ENCODE measurements around the gene MT1X.
"Not testable (repeated sequence)": the region's sequence is repeated elsewhere in the genome, so short reads cannot be mapped to it uniquely, and the experiment has no call there.

Gene MT1X

DNA sequence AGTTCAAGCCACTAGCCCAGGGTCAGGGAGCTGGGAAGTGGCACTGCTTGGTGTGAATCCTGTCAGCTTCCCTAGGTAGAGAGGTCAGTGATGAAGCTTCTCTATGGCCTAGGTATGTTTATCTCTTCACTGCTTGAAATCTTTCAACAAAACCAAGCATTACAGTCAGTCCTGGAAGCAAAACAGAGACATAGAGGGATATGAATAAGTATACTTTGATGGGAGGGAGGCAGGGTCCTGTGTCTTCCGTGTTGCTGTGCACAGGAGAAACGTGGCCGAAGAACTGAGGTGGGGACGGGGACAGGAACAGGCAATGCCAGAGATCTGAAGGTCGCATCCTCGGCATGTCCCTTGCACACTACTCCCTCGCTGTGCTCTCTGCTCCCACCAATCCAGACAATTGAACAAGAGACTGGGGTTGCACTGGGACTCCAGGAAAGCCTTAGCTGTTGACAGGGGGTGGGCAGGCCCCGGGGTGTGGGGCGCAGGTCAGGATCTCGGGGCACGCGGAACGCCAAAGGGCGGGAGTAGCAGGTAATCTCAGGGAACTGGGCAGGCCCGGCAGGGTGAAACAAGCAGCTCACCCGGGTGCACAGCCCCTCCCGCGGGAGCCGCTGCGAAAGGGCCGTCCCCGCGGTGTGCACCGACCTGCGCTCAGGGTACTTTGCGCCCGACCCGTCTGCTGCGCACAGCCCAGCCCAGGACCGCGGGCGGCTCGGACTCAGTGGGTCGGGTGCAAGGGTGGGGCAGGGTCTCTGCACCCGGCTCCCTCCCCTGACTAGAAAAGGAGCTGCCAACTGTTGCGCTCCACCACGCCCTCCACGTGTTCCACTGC is 13.0 kb upstream of the MT1X start, which contains the start of gene MT1H:
TSS of gene MT1H (plus strand) at position 810 of the 835 bp plus-strand sequence. CDS start 71 bp downstream, outside the sequence.
- H3K4me3 ChIP-seq (ENCODE audit: low read length) = no peak within 1 kb of the TSS
- no peak within 1 kb of the TSS for H3K27ac ChIP-seq (ENCODE audit: low read length)
- no peaks in the 10 kb centered on the region for H3K36me3 ChIP-seq (replicated peaks; ENCODE audit: low read depth, low read length)
- H3K9ac ChIP-seq (ENCODE audit: low read length) = no peak within 1 kb of the TSS
- H2AFZ ChIP-seq (ENCODE audit: low read depth, low read length) = no peak within 1 kb of the TSS
- H3K79me2 ChIP-seq (ENCODE audit: low read length) = no peaks in the 10 kb centered on the region
- TF ChIP-seq CTCF (IDR thresholded peaks at IDR 0.05; ENCODE audit: low read depth, low read length) (no peak), EZH2phosphoT487 (IDR thresholded peaks at IDR 0.05; ENCODE audit: low read depth) (no peak)
- H3K4me2 ChIP-seq (ENCODE audit: low read length) = no peak within 1 kb of the TSS
- peaks cover 35% of the 10 kb centered on the region for H3K27me3 ChIP-seq (ENCODE audit: low read depth, low read length)
- H3K4me1 ChIP-seq (ENCODE audit: low read length) = no peaks in the 10 kb centered on the region
- H4K20me1 ChIP-seq (ENCODE audit: insufficient read depth, low read length) = no peaks in the 10 kb centered on the region
- H3K9me3 ChIP-seq (ENCODE audit: insufficient read depth, low read length) = no peaks in the 10 kb centered on the region

DNA sequence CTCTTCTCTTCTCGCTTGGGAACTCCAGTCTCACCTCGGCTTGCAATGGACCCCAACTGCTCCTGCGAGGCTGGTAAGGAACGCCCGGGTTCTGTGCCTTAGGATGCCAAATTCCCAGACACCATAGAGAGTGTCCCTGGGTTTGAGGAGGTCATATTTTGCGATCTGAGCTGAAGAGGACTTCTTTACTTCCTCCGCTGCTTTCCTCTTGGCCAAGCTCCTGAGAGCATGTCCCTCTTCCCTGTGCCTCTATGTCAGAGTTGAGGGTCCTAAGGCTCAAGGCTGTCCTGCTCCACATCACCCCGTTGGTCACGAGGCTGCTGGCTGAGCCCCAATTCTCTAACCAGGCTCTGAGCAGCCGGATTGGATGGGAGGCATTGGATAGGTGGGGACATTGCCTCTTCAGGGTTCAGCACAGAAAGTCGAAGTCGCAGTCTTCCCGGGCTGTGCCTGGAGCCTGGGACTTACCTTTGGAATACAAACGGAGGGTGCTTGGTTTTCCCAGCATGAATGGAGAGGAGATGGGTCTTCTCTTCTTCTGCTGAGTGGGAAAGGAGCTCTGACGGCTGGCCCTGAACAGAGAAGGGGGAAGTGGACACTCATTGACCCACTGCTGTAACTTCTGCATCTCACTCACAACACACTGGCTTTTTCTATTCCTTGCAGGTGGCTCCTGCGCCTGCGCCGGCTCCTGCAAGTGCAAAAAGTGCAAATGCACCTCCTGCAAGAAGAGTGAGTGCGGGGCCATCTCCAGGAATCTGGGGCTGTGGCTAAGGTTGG is 12.2 kb upstream of the MT1X start:
- H3K9ac ChIP-seq (ENCODE audit: low read length) = no peak overlapping the region
- H3K4me2 ChIP-seq (ENCODE audit: low read length) = no peak overlapping the region
- H2AFZ ChIP-seq (ENCODE audit: low read depth, low read length) = no peak overlapping the region
- H3K27ac ChIP-seq (ENCODE audit: low read length) = no peak overlapping the region
- H3K4me3 ChIP-seq (ENCODE audit: low read length) = no peak overlapping the region
- no peaks in the 10 kb centered on the region for H3K9me3 ChIP-seq (ENCODE audit: insufficient read depth, low read length)
- H3K36me3 ChIP-seq (replicated peaks; ENCODE audit: low read depth, low read length) = no peaks in the 10 kb centered on the region
- TF ChIP-seq CTCF (IDR thresholded peaks at IDR 0.05; ENCODE audit: low read depth, low read length) = no peak
- TF ChIP-seq EZH2phosphoT487 (IDR thresholded peaks at IDR 0.05; ENCODE audit: low read depth) = no peak
- peaks cover 29% of the 10 kb centered on the region for H3K27me3 ChIP-seq (ENCODE audit: low read depth, low read length)
- H3K4me1 ChIP-seq (ENCODE audit: low read length) = no peaks in the 10 kb centered on the region
- no peaks in the 10 kb centered on the region for H3K79me2 ChIP-seq (ENCODE audit: low read length)
- H4K20me1 ChIP-seq (ENCODE audit: insufficient read depth, low read length) = no peaks in the 10 kb centered on the region

- Histone ChIP-seq H3K27me3 (ENCODE audit: low read depth, low read length) (peaks cover 32% of the 10 kb centered on the region), H3K4me1 (ENCODE audit: low read length) (no peaks in the 10 kb centered on the region), H3K9ac (ENCODE audit: low read length) (no peak overlapping the region), H4K20me1 (ENCODE audit: insufficient read depth, low read length) (no peaks in the 10 kb centered on the region), H2AFZ (ENCODE audit: low read depth, low read length) (no peak overlapping the region), H3K4me3 (ENCODE audit: low read length) (no peak overlapping the region), H3K9me3 (ENCODE audit: insufficient read depth, low read length) (no peaks in the 10 kb centered on the region), H3K4me2 (ENCODE audit: low read length) (no peak overlapping the region), H3K27ac (ENCODE audit: low read length) (no peak overlapping the region), H3K36me3 (replicated peaks; ENCODE audit: low read depth, low read length) (no peaks in the 10 kb centered on the region), H3K79me2 (ENCODE audit: low read length) (no peaks in the 10 kb centered on the region)
- TF ChIP-seq CTCF (IDR thresholded peaks at IDR 0.05; ENCODE audit: low read depth, low read length) = no peak
- no peak for TF ChIP-seq EZH2phosphoT487 (IDR thresholded peaks at IDR 0.05; ENCODE audit: low read depth)
These were observed 11.7 kb upstream of the MT1X start for GRCh38 chr16:56670620-56670934.

DNA sequence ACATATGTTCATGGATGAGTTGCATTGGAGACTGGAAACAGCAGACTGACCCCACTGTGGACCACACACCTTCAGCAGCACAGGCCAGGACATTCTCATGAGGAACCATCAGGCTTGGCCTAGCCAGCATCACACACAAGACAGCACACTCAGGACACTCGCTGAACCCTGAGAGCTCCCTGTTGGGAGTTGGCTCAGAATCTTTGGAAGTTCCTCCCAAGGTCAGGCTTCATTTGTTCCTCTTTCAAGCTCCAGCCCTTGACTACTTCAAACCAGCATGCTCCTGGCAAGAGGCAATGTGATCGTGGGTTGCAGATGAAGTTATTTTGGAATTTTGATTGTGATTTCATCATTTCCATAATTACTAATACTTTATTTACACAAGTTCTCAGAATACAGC is 10.6 kb upstream of the MT1X start:
- H3K27me3 ChIP-seq (ENCODE audit: low read depth, low read length) = peaks cover 32% of the 10 kb centered on the region
- H3K27ac ChIP-seq (ENCODE audit: low read length); H3K36me3 ChIP-seq (replicated peaks; ENCODE audit: low read depth, low read length); H4K20me1 ChIP-seq (ENCODE audit: insufficient read depth, low read length); H3K4me1 ChIP-seq (ENCODE audit: low read length); H2AFZ ChIP-seq (ENCODE audit: low read depth, low read length); H3K79me2 ChIP-seq (ENCODE audit: low read length); H3K4me2 ChIP-seq (ENCODE audit: low read length); H3K9ac ChIP-seq (ENCODE audit: low read length); H3K4me3 ChIP-seq (ENCODE audit: low read length); H3K9me3 ChIP-seq (ENCODE audit: insufficient read depth, low read length): not testable (repeated sequence)

- H3K27ac ChIP-seq (ENCODE audit: low read length); H4K20me1 ChIP-seq (ENCODE audit: insufficient read depth, low read length); H3K4me2 ChIP-seq (ENCODE audit: low read length); H3K4me3 ChIP-seq (ENCODE audit: low read length); H3K9me3 ChIP-seq (ENCODE audit: insufficient read depth, low read length); H3K79me2 ChIP-seq (ENCODE audit: low read length); H2AFZ ChIP-seq (ENCODE audit: low read depth, low read length); H3K4me1 ChIP-seq (ENCODE audit: low read length); H3K9ac ChIP-seq (ENCODE audit: low read length); H3K36me3 ChIP-seq (replicated peaks; ENCODE audit: low read depth, low read length): not testable (repeated sequence)
- H3K27me3 ChIP-seq (ENCODE audit: low read depth, low read length) = peaks cover 32% of the 10 kb centered on the region
These were observed 10.1 kb upstream of the MT1X start for GRCh38 chr16:56672171-56672570.
